ENCODE data around the gene FLT1.

Gene FLT1

GRCh38 chr13:28316836-28317235, 178.1 kb downstream of the FLT1 start:
- DNase-seq (ENCODE audit: low read depth), result no peak

- DNase-seq (ENCODE audit: low read depth), result no peak
Measured at GRCh38 chr13:28316129-28316528, 178.8 kb downstream of the FLT1 start.

DNA sequence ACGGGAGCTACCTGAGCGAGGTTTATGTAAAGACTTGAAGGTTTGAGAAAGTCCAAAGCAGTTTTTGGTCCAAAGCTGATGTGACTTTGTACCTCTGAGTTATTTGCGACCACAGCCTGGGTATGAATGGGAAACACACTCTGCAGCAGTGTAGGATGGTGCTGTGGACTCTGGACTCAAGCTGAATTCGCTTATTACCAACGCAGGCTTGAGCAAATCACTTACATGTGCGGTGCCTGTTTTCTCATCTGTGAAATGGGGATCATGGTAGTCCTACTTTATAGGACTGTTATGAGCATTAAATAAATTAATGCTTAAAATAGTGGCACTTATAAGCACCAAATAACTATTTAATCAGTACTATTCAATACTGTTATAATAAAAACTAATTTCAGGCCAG, 180.0 kb downstream of the FLT1 start:
- DNase-seq (ENCODE audit: low read depth), result no peak

DNA sequence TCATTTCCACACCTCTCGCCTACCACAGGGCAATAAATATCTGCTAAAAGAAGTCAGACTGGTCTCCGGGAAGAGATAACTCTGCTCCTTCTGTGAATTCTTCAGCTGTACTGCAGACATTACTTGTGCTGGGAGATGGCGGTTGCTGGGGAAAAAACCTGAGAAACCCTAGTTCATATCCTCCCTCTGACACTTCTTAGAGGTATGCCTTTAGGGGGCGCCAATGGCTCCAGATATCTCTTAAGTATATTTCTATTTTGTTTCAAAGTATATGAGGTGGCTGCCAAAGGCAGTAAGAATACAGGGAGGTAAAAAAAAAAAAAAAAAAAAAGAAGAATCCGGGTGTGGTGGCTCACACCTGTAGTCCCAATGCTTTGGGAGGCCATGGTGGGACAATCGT, 181.3 kb downstream of the FLT1 start:
- no peak for DNase-seq (ENCODE audit: low read depth)

- no peak for DNase-seq (ENCODE audit: low read depth)
Measured at GRCh38 chr13:28306325-28306724, 188.6 kb downstream of the FLT1 start.

GRCh38 chr13:28301839-28302238, 193.1 kb downstream of the FLT1 start:
- DNase-seq (ENCODE audit: low read depth), result no peak

- DNase-seq (ENCODE audit: low read depth), result no peak
Measured at GRCh38 chr13:28299916-28300315, 195.0 kb downstream of the FLT1 start.

DNA sequence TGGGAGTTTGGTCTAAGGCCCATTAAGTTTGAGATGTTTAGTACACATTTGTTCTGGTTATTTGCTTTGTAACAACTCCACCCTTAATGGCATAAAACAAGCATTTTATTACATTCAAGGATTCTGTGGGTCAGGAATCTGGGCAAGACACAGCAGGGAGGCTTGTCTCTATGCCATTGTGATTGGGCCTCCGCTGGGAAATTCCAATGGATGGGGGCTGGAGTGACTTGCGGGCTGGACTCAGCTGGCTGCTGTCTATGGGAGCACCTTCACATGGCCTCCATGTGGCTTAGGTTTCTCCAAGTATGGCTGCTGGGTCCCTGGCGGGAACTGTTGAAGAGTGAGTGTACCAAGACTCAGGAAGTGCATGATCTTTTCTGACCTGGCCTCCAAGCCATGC, 197.6 kb downstream of the FLT1 start:
- no peak for DNase-seq (ENCODE audit: low read depth)

GRCh38 chr13:28286263-28286662, 208.7 kb downstream of the FLT1 start:
- DNase-seq (ENCODE audit: low read depth), result no peak

DNA sequence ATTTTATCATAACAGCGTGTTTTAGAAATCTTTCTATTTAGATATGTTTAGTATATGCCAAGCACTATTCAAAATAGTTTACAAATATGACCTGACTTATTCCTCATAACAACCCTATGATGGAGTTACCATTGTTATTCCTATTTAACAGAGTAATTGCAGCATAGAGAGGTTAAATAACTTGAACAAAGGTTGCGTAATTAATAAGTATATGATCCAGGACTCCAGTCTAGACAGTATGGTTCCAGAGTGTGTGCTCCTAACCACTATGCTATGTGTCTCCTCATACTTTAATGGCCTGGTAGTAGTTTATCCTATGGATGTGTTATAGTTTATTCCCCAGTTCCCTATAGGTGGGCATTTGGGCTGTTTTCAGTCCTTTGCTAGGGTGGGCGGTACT, 211.3 kb downstream of the FLT1 start:
- DNase-seq (ENCODE audit: low read depth), result no peak

GRCh38 chr13:28282451-28282850, 212.5 kb downstream of the FLT1 start:
- DNase-seq (ENCODE audit: low read depth), result no peak

GRCh38 chr13:28273919-28274318, 221.0 kb downstream of the FLT1 start:
- DNase-seq (ENCODE audit: low read depth), result no peak

- DNase-seq (ENCODE audit: low read depth), result no peak
Measured at GRCh38 chr13:28271056-28271840, 223.7 kb downstream of the FLT1 start.

GRCh38 chr13:28268800-28269223, 226.1 kb downstream of the FLT1 start:
- no peak for DNase-seq (ENCODE audit: low read depth)

DNA sequence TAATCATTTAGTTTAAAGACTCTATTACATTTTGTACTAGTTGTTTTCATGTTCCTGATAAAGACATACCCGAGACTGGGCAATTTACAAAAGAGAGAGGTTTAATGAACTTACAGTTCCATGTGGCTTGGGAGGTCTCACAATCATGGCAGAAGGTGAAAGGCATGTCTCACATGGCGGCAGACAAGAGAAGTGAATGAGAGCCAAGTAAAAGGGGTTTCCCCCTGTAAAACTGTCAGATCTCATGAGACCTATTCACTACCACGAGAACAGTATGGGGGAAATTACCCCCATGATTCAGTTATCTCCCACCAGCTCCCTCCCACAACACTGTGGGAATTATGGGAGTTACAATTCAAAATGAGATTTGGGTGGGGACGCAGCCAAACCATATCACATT, 227.4 kb downstream of the FLT1 start:
- DNase-seq (ENCODE audit: low read depth), result no peak

DNA sequence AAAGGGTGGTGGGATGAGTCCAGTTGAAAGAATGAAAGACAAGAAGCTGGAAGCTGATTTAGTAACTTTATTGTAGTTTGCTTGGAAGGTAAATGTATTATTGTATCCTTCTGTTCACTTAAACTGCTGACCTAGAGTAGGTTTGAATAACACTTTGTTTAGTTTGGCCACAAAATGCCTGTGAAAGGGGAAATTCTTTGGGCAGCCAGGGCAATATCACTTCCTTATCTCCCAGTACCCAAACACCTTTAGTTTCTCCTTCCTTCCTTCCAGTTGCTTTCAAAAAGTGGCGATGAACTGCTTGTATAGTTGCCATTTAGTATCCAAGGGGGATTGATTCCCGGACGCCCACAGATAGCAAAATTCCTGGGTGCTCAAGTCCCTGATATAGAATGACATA, 236.5 kb downstream of the FLT1 start:
- DNase-seq (ENCODE audit: low read depth), result no peak

DNA sequence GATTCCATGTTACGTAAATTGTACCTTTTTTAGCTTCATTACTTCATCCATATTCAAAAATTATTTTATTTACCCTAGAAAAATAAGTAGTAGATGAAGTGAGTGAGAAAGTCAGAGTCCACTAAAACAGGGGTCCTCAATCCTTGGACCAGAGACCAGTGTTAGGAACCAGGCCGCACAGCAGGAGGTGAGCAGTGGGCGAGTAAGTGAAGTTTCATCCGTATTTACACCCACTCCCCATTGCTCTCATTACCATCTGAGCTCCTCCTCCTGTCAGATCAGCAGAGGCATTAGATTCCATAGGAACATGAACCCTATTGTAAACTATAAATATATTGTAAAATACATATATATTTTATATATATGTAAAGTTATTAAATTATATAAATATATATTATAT, 237.6 kb downstream of the FLT1 start:
- no peak for DNase-seq (ENCODE audit: low read depth)

DNA sequence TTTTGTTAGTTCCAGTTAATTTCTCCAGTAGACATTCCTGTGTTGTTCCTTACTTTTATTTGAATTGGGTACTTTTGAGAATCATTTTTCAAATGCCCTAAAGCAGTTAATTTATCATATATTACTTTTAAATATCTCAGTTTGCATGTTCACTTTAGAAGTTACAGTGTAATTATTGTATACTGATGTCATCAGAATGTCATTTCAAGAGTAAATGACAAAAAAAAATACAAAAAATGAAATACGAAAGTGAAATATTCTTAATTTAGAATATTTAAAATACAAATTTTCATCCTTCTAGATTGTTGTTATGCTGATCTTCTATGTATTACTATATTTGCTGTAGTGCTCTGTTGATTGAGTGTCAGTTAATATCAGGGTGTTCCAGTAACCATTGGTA, 242.4 kb downstream of the FLT1 start:
- no peak for DNase-seq (ENCODE audit: low read depth)

DNA sequence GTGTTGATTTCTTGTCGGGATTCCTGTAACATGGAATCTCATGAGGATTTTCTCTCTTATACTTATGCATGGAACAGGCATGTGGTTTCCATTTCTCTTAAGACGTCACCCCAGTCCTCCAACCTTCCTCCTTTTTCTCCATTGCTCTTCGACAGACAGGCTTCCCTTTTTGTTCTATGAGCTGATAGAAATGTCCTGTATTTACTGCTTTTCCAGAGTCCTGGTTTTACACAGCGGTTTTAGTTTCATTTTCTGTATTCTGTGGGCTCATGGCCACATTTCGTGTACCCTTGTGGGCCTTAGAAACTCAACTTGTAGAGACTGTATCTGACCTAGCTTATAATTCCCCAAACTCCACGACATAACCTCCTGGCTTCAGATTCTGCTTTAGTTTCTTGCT, 243.5 kb downstream of the FLT1 start:
- no peak for DNase-seq (ENCODE audit: low read depth)

- no peak for DNase-seq (ENCODE audit: low read depth)
Measured at GRCh38 chr13:28250542-28250941, 244.4 kb downstream of the FLT1 start.
